NCI-H187 treated with DMSO at 0.1 percent for 48 hours (cell line): ENCODE results near the gene SDCCAG8.

Experiments
- DNase-seq: peaks from one replicate; lab custom pipeline; 2025; lab: John Stamatoyannopoulos, UW

Gene SDCCAG8

DNA sequence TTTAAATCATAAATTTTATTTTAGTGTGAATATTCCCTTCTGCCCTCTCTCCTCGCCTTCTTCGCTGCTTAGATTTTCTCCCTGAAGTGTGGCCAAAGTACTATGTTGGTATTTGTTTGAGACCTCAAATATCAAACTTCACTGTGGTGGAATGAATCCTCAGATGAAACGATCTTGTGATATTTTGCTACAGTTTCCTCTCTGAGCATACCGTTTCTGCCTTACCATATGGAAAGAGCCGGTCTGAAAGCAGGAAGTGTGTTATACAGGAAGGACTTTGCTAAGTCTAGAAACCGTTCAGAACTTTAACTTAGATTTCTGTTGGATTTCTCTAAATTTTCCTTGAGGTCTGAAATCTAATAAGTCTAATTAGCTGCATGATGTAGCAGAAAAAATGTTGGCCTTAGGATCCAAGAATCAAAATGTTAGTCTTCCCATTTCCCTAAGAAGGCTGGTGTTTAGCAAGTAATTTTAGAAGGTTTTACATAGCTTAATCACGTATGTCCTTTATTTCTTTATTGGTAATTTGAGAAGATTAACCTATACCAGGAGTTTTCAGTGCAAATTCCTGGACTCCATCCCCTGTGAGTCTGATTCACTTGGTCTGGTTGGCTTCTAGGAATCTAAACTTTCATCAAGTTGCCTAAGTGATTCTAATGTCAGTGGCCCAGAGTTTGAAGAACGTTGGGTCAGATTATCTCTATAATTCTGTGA lies 30.7 kb downstream of the SDCCAG8 start:
- DNase-seq: no peak

DNA sequence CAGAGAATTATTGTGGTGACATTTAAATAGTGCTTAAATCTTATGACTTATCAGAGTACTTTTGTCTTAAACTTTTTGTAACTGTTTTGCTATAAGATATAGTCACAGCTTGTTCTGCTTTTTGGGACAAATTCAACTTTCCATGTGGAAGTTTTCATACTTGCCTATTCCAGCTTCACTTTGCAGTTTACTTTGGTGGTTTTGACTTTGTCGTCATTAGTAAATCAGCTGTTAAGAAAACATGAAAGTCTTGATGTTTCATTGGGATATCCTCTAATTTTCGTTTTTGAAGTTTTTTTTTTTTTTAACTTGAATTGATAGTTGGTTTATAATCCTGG lies 31.3 kb downstream of the SDCCAG8 start:
- DNase-seq: no peak

DNA sequence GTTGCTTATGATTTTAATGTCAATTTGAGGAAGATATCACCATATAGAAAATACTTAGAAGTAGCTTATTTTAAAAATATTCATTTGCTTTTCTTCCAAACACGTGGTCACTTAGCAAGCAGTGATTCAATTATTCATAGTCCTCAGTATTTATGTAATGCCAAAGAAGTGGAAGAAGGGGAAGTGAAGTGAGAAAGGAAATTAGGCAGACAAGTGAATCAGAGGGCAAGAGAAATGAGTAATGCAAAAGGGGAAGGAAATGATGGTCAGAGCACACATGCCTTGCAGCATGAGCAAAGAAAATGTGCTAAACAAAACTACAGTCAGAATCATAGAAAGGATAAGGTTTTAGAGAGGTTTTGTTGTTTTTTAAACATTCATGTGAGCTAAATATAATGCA lies 31.8 kb downstream of the SDCCAG8 start:
- no peak for DNase-seq

DNA sequence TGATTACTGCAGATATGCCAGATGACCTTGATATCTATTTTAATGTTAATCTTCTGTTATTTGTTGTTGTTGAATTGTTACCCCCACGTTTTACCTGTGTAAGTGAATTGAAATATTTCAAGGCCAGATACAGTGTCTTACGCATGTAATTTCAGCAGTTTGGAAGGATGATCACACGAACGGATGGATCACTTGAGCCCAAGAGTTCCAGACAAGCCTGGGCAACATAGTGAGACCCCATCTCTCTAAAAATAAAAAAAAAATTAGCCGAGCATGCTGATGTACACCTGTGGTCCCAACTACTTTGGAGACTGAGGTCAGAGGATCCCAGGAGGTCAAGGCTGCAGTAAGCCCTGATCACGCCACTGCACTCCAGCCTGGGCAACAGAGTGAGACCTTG lies 32.2 kb downstream of the SDCCAG8 start:
- DNase-seq: no peak

DNA sequence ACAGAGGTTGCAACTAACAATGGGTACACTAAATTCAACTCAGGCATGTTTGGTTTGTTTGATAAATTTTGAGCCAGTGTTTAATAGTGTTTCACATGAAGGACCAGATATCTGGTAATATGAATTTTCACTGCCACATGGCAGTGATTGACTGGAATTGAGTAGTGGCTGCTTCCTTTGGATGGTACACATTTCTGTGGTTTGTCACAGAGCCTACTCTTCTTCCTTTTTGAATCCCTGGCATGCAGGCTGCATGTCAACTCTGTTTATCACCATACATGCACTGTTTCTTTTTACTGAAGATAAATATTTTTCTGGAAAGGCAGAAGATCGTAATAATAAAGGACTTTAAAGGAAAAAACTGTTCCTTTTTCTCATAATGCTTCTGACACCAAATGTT lies 35.5 kb downstream of the SDCCAG8 start:
- no peak for DNase-seq

- no peak for DNase-seq
Measured at GRCh38 chr1:243292117-243292516, 36.3 kb downstream of the SDCCAG8 start.

DNA sequence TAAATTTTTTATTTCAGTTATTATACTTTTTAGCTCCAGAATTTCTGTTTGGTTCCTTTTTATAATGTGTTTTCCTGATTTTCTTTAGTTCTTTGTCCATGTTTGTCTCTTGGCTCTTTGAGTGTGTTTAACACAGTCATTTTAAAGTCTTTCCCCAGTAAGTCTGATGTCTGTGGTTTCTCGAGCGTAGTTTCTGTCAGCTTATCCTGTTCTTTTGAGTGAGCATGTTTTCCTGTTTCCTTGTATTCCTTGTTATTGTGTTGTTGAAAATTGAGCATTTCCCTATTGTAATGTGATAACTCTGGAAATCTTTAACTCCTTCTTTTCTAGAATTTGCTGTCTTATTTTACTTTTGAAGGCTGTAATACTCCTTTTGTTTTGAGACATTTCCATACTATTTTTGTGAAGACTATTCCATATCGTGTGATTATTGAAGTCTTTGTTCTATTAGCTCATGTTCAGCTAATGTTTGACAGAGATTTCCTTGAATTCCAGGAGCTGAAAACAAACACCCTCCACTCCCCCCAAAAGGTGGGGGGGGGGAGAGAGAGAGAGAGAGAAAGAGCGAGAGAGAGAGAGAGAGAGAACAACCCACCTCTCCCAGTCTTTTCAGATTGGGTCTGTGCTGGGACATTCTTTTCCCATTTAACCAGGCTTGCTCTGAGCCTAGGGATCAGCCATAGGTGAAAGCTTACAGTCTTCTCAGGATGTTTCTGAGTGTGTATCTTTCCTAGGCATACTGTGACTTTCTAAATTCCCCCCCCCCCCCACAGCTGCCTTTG lies 38.3 kb downstream of the SDCCAG8 start:
- DNase-seq: no peak

- DNase-seq: no peak
Measured at GRCh38 chr1:243294723-243295121, 38.9 kb downstream of the SDCCAG8 start.

GRCh38 chr1:243299069-243299468 lies 43.2 kb downstream of the SDCCAG8 start:
- no peak for DNase-seq

DNA sequence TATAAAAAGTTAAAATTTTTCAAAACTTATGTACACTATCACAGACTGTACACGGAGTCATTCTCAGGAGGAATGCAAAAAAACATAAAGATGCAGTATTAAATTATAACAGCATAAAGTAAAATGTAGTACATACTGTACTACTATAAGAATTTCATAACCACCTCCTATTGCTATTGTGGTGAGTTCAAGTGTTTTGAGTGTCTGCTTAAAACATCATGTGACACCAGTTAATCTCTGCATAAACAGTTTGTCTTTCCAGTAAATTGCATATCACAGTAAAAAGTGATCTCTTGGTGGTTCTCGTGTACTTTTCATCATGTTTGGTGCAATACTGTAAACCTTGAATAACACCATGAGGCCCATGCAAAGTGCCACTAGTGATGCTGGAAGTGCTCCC lies 45.2 kb downstream of the SDCCAG8 start:
- no peak for DNase-seq

- no peak for DNase-seq
Measured at GRCh38 chr1:243311809-243312208, 56.0 kb downstream of the SDCCAG8 start.

GRCh38 chr1:243312952-243313634 lies 57.3 kb downstream of the SDCCAG8 start:
- DNase-seq: no peak

GRCh38 chr1:243313635-243314536 lies 58.0 kb downstream of the SDCCAG8 start:
- DNase-seq: no peak

- DNase-seq: no peak
Measured at GRCh38 chr1:243315455-243315854, 59.6 kb downstream of the SDCCAG8 start.

GRCh38 chr1:243315893-243316292 lies 60.1 kb downstream of the SDCCAG8 start:
- no peak for DNase-seq

DNA sequence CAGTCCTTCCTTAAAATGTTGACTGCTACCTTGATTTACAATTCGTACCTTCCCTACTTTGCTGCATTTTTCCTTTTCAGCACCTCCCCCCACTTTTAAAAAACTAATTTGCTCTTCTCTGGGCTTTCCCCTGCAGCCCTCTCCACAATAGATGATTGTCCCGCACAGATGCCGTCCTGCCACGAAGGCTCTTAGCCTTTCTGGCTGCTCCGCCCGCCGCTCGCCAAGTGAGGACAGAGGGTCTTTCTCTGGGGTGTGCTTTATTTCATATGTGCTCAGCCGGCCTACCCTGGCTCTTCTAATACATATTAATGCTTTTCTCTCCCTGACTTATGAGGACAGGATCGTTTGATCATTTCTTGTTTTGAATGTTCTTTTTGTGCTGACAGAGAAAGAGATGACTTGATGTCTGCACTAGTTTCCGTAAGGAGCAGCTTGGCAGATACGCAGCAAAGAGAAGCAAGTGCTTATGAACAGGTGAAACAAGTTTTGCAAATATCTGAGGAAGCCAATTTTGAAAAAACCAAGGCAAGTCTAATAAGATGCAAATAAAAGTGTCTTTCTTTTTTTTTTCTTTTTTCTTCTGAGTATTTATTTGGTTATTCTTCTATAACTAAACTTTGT lies 60.6 kb downstream of the SDCCAG8 start:
- DNase-seq: no peak

GRCh38 chr1:243320224-243320623 lies 64.4 kb downstream of the SDCCAG8 start:
- no peak for DNase-seq

DNA sequence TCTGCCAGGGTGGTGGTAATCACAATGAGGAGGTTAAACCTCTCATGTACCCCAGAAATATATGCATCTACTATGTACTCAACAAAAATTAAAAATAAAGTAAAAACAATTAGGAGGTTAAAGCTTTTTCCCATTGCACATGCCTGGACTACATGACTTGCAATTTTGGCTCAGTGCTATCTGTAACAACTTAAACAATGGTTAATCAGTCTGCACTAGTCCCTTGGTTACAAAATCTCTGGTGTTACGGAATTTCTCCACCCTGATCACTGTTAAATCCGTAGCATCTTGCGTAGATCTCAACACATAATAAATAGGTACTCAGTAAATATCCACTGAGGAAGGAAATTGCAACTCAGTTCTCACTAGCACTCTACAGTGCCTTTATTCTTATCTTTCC lies 66.5 kb downstream of the SDCCAG8 start:
- DNase-seq: no peak

DNA sequence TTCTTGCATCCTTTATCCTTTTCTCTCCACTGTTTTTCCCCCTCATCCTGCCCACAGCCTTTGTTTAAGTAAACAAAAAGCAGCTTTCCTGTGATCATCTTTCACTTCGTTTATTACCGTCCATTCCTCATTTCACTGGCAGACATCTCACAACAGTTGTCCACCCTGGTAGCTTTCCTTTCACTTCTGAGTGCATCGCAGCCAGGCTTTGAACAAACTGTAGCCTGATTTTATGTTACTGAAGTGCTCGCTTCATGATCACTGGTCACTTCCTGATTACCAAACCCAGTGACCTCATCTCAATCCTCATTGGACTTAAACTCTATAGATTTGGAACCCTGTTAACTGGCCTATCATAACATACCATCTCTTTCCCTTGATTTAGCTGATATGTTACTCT lies 67.7 kb downstream of the SDCCAG8 start:
- DNase-seq: no peak

DNA sequence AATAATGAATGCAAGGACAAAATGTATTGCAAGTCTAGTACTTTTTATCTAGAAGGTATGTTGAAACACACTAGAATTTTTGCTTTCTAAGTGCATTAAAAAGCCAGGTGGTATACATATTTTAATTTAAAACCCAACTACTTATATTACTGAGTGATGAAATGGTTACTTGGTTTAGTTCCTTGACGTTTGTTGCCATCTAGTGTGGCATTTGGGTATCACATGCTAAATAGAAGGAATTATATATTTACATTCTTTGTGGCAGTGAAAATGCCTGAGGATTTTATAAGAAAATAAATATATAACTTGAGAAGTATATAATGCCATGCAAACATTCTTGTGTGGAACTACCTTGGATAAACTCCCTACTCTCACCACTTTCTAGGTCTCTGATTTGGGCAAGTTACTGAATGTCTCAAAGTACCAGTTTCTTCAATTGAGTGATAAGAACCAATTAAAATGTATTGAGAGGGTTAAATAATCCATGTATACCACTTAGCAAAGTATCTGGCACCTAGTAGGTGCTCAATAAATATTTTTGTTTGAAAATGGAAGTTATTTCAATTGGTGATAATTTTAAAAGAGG lies 69.6 kb downstream of the SDCCAG8 start:
- no peak for DNase-seq

- no peak for DNase-seq
Measured at GRCh38 chr1:243332440-243332839, 76.6 kb downstream of the SDCCAG8 start.
